ENCODE measurements around the gene GHR. TPM values are rescaled to one million over a fixed set of nuclear protein-coding genes. Genes with fewer than 3 reads are reported as not detected.

The GHR gene
- total and polyA plus RNA-seq, 2 donors (not counting 3 experiments of a cell fraction or from before 2014, with no cell fraction given): 0.27 to 0.28 TPM

- H3K4me2 ChIP-seq (ENCODE audit: insufficient read depth, low read length): no peak overlapping the region
- no peak overlapping the region for H2AFZ ChIP-seq (ENCODE audit: low read depth, low read length)
- ChIA-PET CTCF (no interaction called here), POLR2A (no interaction called here)
- no peak overlapping the region for H3K4me3 ChIP-seq (replicated peaks in 1 of 3; ENCODE audit: insufficient read depth in 1 of 3, low read depth in 1 of 3, low read length in 3 of 3)
- no peaks in the 10 kb centered on the region for H4K20me1 ChIP-seq (replicated peaks; ENCODE audit: control insufficient read depth, extremely low read depth, insufficient read depth, low read length)
- no peaks in the 10 kb centered on the region for H3K27me3 ChIP-seq (ENCODE audit: control insufficient read depth in 2 of 2, insufficient read depth in 2 of 2, low read length in 2 of 2)
- no peak overlapping the region for H3K9ac ChIP-seq (replicated peaks; ENCODE audit: extremely low read depth, insufficient read depth, low read length)
- intact Hi-C loops (cut with micrococcal nuclease) (no loop called here), dilution Hi-C loops (cut with MboI; ENCODE audit: extremely low pct_ligation_motif_present, low sequenced_read_pairs) (no loop called here)
- TF ChIP-seq MAX (IDR thresholded peaks at IDR 0.05; ENCODE audit: insufficient read depth, insufficient read length): no peak
- TF ChIP-seq FOS (IDR thresholded peaks at IDR 0.05; ENCODE audit: borderline replicate concordance, insufficient read depth, low read length): no peak
- TF ChIP-seq CTCF (IDR thresholded peaks at IDR 0.05; ENCODE audit: extremely low read depth in 1 of 2, insufficient read depth in 1 of 2, low read depth in 1 of 2, low read length in 2 of 2): no peak
- TF ChIP-seq GATA2 (IDR thresholded peaks at IDR 0.05; ENCODE audit: insufficient read depth, insufficient read length, low read depth, low read length): no peak
- TF ChIP-seq EZH2 (IDR thresholded peaks at IDR 0.05; ENCODE audit: borderline replicate concordance, low read depth, low read length, severe bottlenecking): no peak
- no peak for TF ChIP-seq JUN (IDR thresholded peaks at IDR 0.05; ENCODE audit: borderline replicate concordance, insufficient read depth, insufficient read length, low read depth)
- TF ChIP-seq POLR2AphosphoS5 (IDR thresholded peaks at IDR 0.05; ENCODE audit: insufficient read depth, low read depth, low read length): no peak
- no peak for TF ChIP-seq POLR2A (IDR thresholded peaks at IDR 0.05; ENCODE audit: low read depth, low read length)
- TF ChIP-seq MYC (IDR thresholded peaks at IDR 0.05; ENCODE audit: low read depth, low read length): no peak
- H3K36me3 ChIP-seq (ENCODE audit: control insufficient read depth in 2 of 2, extremely low read depth in 1 of 2, insufficient read depth in 2 of 2, low read length in 2 of 2): no peaks in the 10 kb centered on the region
- H3K4me1 ChIP-seq (ENCODE audit: control insufficient read depth, extremely low read depth, insufficient read depth, low read length): no peaks in the 10 kb centered on the region
- DNase-seq (ENCODE audit: low read depth, low spot score): no peak
- H3K79me2 ChIP-seq (ENCODE audit: control insufficient read depth, insufficient read depth, low read length): no peaks in the 10 kb centered on the region
- BruUV-seq (replicated peaks): no TSS peak
- no peak overlapping the region for H3K27ac ChIP-seq (ENCODE audit: insufficient read depth, low read depth, low read length)
- no peak for FAIRE-seq
- H3K9me3 ChIP-seq (replicated peaks; ENCODE audit: control insufficient read depth, insufficient read depth, low read length): no peaks in the 10 kb centered on the region
- no peaks in the 10 kb centered on the region for H3K9me1 ChIP-seq (replicated peaks; ENCODE audit: control insufficient read depth, extremely low read depth, insufficient read depth, low read length)
Measured at GRCh38 chr5:42404366-42404765, 18.9 kb upstream of the GHR start.
